T-helper 1 cell treated with Interleukin-12 subunit alpha and Interleukin-12 subunit beta and Interleukin-4 antibody, amounts not matched to agents 30 μg/mL and 1 μg/mL, for 36 hours (primary cell): ENCODE data around the gene IL17REL.

Source experiments
- H3K27ac Mint-ChIP-seq: one replicate; pipeline ENCODE4 v1.8.0; 2021; ENCODE audit warnings: mild to moderate bottlenecking, mixed read lengths
- H3K27me3 Mint-ChIP-seq: one replicate; pipeline ENCODE4 v1.8.0; 2021; ENCODE audit warnings: low read depth, mixed read lengths
- H3K36me3 Mint-ChIP-seq: one replicate; pipeline ENCODE4 v1.8.0; 2021; ENCODE audit warnings: low read depth, mixed read lengths
- H3K4me1 Mint-ChIP-seq: one replicate; pipeline ENCODE4 v1.8.0; 2021; ENCODE audit warnings: low read depth, mixed read lengths
- H3K4me3 Mint-ChIP-seq: one replicate; pipeline ENCODE4 v1.8.0; 2021; ENCODE audit warnings: mild to moderate bottlenecking, moderate library complexity, mixed read lengths
- H3K9me3 Mint-ChIP-seq: one replicate; pipeline ENCODE4 v1.8.0; 2021; ENCODE audit warnings: mixed read lengths

The IL17REL gene

DNA sequence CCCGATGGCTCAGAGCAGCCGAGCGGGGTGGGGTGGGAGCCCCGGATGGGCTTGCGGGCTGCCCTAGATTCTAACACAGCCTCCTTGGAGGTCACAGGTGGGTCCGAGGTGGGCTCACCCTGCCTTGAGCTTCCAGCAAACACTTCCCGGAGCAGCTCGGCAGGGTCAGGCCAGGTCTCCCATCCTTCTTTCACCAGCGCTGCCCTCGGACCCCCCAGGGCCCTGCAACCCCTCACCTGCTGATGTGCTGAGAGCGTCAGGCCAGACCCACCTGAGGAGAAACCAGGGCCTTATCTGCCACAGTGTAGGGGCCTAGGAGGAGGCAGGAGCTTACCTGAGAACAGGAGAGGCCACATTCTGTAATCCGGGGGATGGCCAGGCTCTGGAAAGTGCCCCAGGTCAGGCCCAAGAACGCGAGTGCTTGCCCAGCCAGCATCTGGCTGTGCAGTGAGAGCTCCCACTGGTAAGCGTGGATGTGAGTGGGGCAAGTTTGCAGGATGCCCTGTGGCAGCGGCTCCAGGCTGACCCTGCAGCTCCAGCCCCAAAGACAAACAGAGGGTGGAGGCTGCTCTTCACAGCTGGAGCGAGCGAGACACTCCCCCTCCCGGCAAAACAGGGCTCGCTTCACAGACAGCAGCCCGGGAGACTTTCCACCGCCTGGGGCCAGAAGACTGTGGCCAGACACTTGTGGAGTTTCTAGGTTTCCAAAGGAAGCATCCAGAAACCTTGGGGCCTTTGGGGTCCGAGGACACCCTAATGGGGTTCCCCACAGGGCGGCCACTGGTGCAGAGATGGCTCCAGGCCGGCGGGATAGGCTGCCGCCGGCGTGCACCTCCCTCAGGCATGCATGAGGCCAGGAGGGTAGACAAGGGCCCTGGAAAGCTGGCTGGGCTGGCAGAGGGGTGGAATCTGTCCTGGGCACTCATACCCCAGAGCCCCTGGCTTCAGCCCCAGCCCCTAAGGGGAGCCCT lies at the start of gene IL17REL:
TSS of gene IL17REL (minus strand) at position 555 of the 971 bp plus-strand sequence. CDS start at position 436, 119 bp downstream.
- Mint-ChIP-seq H3K4me1 (peaks cover 9% of the 10 kb centered on the region), H3K27ac (no peak within 1 kb of the TSS), H3K4me3 (peak within 1 kb of the TSS; percentile 48), H3K27me3 (peaks cover 15% of the 10 kb centered on the region), H3K36me3 (no peaks in the 10 kb centered on the region), H3K9me3 (no peaks in the 10 kb centered on the region)

DNA sequence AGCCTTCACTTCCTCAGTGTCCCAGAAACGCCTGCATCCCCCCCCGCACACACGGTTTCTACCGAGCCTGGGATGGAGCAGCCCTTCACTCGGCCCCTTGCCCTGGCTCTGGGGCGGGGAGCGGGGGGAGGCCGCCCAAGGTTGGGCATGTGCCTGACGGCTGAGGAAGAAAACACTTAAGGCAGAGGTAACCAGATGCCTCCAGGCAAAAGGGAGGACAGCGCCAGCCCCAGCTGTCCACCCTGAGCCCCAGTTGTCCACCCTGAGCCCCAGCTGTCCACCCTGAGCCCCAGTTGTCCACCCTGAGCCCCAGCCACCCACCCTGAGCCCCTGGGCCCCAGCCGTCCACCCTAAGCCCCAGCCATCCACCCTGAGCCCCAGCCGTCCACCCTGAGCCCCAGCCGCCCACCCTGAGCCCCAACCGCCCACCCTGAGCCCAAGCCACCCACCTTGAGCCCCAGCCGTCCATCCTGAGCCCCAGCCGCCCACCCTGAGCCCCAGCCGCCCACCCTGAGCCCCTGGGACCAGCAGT lies 49.3 kb upstream of the IL17REL start:
- no peaks in the 10 kb centered on the region for H3K36me3 Mint-ChIP-seq
- H3K27ac Mint-ChIP-seq, result no peak overlapping the region
- no peaks in the 10 kb centered on the region for H3K9me3 Mint-ChIP-seq
- H3K4me3 Mint-ChIP-seq, result no peak overlapping the region
- H3K27me3 Mint-ChIP-seq, result peaks cover 19% of the 10 kb centered on the region
- no peaks in the 10 kb centered on the region for H3K4me1 Mint-ChIP-seq

DNA sequence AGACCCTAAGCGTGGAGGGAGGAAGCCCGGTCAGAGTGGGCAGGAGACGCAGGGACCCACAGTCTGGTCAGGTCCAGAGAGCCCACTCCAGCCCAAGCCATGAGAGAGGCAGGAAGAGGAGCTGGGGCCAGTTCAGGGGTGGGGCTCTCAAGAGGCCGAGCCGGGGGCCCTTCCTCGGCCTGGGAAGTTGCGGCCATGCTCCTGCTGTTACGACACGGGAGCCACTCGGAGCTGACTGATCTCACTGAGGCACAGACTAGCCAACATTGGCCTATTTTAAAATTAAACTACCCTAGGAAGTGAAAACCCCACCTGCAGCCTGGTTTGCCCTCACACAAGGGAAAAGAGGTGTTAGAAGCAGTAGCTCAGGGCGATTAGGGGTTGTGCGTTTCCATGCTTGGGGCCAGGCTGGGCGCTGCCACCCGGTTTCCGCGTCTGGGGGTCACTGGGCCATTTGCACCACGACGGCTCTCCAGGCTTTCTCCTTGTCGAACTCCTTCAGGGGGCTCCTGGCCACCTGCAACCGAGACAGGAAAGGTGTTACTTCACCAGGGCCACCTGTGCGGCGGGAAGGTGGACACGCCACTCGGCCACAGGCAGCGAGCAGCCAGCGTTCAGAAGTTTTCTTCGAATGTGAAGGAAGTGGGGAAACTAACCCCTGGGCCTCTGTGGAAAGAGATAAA lies 48.7 kb upstream of the IL17REL start:
- peaks cover 25% of the 10 kb centered on the region for H3K27me3 Mint-ChIP-seq
- no peaks in the 10 kb centered on the region for H3K4me1 Mint-ChIP-seq
- no peaks in the 10 kb centered on the region for H3K36me3 Mint-ChIP-seq
- H3K4me3 Mint-ChIP-seq, result no peak overlapping the region
- H3K27ac Mint-ChIP-seq, result no peak overlapping the region
- H3K9me3 Mint-ChIP-seq, result no peaks in the 10 kb centered on the region

DNA sequence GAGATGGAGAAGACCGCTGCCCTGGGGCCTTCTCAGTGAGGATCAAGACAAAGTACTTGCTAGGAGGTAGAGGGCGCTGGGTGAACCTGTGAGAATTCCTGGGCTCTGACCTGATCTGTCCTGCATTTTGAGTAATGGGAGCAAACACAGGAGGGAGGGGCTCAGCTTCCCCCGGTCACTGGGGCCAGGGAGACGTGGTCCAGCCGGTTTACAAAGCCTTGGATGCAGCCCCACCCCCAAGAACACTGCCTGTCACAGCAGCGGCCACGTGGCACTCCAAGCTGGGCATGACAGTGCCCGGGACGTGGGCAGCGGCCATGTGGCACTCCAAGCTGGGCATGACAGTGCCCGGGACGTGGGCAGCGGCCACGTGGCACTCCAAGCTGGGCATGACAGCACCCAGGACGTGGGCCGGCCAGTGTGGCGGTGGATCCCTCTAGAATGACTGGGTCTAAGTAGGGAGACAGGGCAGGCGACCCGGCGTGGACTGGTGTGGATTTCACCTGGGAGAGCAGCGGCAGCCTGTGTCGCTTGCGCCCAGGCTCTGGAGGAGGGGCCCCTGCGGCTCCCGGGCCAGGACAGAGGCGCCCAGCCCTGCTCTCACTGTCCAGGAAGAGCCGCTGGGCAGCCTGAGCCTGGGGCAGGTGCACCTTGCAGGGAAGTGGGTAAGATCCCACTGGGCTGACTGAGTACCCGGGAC lies 48.0 kb upstream of the IL17REL start:
- H3K4me1 Mint-ChIP-seq, result no peaks in the 10 kb centered on the region
- no peaks in the 10 kb centered on the region for H3K9me3 Mint-ChIP-seq
- H3K27ac Mint-ChIP-seq, result no peak overlapping the region
- H3K36me3 Mint-ChIP-seq, result no peaks in the 10 kb centered on the region
- H3K4me3 Mint-ChIP-seq, result no peak overlapping the region
- peaks cover 31% of the 10 kb centered on the region for H3K27me3 Mint-ChIP-seq

DNA sequence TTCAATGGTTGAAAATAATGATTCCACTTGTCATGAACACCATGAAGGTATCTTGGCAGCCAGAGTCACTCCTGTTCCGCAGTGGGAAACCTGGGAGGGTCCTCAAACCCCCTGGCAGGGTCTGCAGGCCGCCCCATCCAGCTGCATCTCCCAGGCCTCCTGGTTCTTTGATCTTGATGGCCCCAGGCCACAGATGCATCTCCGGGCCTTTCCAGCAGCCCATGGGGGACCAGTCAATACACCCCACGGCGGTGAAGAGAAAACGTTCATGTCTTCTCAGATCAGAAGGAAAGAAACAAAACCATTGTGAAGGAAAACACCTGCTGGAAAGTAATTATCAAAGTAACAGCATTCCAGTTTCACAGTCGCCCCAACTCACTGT lies 47.3 kb upstream of the IL17REL start:
- Mint-ChIP-seq H3K4me1 (no peaks in the 10 kb centered on the region), H3K36me3 (no peaks in the 10 kb centered on the region), H3K4me3 (no peak overlapping the region), H3K27me3 (peaks cover 36% of the 10 kb centered on the region), H3K27ac (no peak overlapping the region), H3K9me3 (no peaks in the 10 kb centered on the region)

DNA sequence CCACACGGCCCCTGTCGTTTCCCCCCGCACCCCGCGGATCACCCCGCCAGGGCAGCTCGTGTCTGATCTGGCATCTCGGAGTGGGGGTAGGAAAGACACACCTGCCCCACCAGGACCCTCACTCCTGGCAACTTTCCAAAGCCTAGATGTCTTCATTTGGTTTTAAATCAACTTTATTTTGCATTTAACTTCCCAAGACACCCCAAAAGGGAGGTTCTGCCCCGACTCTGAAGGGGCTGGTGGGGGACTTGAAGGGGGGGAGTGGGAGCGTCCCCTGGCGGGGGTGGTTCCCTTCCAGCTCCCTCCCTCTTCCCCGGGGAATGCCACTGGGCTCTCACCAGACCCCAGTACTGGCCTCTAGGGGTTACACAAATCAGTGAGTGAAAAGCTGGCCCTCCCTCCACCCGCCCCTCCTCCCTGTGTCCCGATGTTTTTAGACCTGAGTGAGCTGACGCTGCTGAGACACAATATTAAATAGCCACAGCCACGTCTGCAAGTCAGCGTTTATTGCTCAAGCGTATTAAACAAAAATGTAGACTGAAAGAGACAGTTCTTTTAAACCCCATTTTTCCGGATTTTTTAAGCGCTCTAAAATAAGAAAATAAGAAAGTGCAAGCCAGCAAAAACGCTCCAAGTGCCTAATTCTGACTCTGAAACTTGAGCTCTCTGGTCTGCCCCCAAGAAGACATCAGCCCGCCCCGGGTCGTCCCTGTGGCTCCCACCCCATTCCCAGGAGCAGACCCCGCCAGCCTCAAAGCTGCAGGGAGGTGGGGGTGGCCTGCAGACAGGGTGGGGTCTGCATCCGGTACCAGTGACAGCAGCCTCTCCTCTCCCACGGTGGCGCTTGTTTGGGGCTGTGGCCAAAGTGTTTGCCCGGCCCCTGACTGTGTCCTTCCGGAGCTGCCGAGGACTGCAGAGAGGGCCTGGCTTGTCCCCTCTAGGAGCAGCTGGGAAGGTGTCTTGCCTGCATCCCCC lies 46.6 kb upstream of the IL17REL start:
- Mint-ChIP-seq H3K4me1 (no peaks in the 10 kb centered on the region), H3K27me3 (peaks cover 36% of the 10 kb centered on the region), H3K36me3 (no peaks in the 10 kb centered on the region), H3K4me3 (no peak overlapping the region), H3K9me3 (no peaks in the 10 kb centered on the region), H3K27ac (no peak overlapping the region)

DNA sequence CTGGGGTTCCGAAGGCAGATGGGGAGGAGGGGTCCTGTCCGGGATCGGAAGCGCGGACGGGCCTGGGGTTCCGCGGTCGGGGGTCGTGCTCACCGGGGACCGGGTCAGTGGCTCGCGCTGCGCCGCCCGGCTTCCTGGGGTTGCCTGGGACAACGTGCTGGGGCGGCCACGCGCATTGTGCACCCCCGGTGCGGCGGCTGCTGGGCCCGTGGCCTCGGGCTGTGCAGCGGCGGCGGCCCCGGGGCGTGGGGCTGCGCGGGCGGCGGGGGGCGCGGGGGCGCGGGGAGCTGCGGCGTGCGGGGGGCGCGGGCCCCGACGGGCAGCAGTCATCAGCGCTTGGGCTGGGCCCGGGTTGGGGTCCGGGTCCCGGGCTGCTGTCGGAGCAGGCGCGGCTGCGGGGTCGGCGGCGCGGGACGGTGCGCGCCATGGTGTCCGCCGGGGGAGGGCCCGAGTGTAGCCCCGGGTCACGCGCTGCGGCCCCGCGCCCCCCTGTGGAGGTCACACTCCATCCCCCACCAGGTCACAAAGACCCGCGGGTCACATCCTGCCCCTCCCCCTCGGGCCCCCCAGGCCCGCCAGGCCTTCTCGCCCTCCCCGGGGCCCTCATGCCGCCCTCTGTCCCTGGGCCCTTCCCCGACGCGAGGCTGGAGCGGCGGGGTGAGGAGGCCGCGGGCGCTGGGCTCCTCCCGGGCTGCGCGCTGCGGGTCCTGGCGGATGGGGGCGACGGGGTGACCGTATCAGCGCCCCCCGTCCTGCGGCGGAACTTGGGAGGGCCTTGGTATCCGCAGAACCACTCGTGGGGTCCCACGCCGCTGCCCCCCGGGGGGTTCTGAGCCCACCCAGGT lies 45.7 kb upstream of the IL17REL start, which contains the start of gene TTLL8:
TSS of gene TTLL8 (minus strand) at position 238 of the 845 bp plus-strand sequence.
- Mint-ChIP-seq H3K27ac (no peak within 1 kb of the TSS), H3K4me3 (no peak within 1 kb of the TSS)

DNA sequence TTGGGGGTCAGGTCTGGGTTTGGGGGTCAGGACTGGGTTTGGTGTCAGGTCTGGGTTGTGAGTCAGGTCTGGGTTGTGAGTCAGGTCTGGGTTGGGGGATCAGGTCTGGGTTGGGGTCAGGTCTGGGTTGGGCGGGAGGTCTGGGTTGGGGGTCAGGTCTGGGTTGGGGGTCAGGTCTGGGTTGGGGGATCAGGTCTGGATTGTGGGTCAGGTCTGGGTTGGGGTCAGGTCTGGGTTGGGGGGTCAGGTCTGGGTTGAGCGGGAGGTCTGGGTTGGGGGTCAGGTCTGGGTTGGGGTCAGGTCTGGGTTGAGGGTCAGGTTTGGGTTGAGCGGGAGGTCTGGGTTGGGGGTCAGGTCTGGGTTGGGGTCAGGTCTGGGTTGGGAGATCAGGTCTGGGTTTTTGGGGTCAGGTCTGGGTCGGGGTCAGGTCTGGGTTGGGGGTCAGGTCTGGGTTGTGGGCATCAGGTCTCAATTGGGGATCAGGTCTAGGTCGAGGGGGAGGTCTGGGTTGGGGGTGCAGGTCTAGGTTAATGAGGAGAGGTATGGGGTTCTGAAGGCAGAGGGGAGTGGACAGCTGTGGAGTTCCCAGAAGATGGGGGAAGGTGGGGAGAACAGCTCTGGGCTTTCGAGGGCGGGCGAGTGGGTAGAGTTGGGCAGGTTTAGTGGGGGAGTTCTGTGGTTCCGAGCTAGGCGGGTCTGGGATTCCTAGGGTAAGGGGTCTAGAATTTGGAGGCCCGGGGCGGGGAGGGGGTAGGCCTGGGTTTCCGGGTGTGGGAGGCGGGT lies 44.9 kb upstream of the IL17REL start:
- peaks cover 36% of the 10 kb centered on the region for H3K27me3 Mint-ChIP-seq
- peaks cover 13% of the 10 kb centered on the region for H3K9me3 Mint-ChIP-seq
- H3K4me1 Mint-ChIP-seq, result no peaks in the 10 kb centered on the region
- no peak overlapping the region for H3K4me3 Mint-ChIP-seq
- no peak overlapping the region for H3K27ac Mint-ChIP-seq
- no peaks in the 10 kb centered on the region for H3K36me3 Mint-ChIP-seq

More for the DNA sequence above, 45.7 kb upstream of the IL17REL start, which contains the start of gene TTLL8:
- Mint-ChIP-seq H3K27me3 (peaks cover 36% of the 10 kb centered on the region), H3K4me1 (no peaks in the 10 kb centered on the region), H3K36me3 (no peaks in the 10 kb centered on the region), H3K9me3 (peaks cover 8% of the 10 kb centered on the region)

DNA sequence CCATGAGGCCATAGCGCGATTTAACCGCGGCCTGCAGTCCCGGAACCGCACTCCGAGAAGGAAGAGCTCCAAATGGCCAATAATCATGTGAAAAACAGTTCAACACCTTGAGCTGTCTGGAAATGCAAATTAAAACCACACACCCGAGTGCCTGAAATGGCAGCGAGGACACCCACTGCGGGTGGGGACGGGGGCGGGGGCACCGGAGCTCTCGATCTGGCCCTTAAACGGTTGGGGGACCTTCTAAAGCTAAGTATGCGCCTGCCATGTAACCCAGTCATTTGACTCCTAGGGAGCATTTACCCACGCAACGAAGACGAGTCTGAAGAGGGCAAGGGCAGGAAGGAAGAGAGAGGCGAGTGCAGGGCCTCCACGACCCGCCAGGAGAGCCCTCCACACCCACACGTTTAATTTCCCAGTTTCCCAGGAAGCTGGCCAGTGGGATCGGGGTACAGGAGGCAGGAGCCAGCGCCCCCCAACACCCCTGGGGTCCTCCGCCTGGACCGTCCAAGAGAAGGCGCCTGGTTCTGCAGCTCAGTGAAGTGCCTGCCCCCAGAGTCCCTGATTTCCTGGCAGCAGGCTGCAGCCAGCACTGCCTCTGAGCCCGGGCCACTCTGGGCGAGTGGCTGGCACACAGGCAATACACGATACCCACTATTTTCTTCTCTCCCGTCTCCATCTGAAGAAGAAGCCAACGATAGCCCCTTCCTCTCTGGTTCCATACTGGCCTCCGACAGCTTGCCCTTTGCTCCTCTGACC lies 43.8 kb upstream of the IL17REL start:
- H3K36me3 Mint-ChIP-seq, result no peaks in the 10 kb centered on the region
- peaks cover 18% of the 10 kb centered on the region for H3K9me3 Mint-ChIP-seq
- no peaks in the 10 kb centered on the region for H3K4me1 Mint-ChIP-seq
- no peak overlapping the region for H3K4me3 Mint-ChIP-seq
- no peak overlapping the region for H3K27ac Mint-ChIP-seq
- peaks cover 40% of the 10 kb centered on the region for H3K27me3 Mint-ChIP-seq

DNA sequence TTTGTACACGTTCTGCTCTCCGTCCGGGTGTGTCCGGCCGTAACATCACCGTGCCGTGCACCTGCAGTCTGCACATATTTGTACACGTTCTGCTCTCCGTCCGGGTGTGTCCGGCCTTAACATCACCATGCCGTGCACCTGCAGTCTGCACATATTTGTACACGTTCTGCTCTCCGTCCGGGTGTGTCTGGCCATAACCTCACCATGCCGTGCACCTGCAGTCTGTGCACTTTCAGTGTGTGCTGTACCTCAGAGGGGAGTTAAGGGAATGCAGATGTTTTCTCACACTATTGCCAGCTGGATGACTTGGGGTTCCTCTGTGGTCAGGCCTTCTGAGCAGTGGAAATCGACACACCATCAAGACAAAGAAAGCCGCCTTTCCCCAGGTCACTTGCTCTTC lies 41.3 kb upstream of the IL17REL start:
- no peaks in the 10 kb centered on the region for H3K36me3 Mint-ChIP-seq
- peaks cover 18% of the 10 kb centered on the region for H3K9me3 Mint-ChIP-seq
- peaks cover 32% of the 10 kb centered on the region for H3K27me3 Mint-ChIP-seq
- H3K4me1 Mint-ChIP-seq, result no peaks in the 10 kb centered on the region
- no peak overlapping the region for H3K4me3 Mint-ChIP-seq
- no peak overlapping the region for H3K27ac Mint-ChIP-seq

DNA sequence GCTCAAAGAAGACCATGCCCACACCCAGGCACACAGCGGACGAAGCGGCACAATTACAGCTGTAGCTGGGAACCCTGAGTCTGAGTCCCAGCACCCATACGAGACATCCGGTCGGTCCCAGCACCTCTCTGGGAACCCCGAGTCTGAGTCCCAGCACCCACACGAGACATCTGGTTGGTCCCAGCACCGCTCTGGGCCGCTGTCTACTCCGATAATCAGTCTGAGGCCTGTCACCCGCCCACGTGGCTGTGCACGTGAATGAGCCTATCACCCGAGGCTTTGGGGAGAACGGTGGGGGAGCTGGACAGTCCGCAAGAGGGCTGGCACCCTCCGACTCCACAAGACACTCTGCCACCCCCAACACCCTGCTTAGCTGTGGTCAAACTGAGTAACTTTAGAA lies 39.4 kb upstream of the IL17REL start:
- Mint-ChIP-seq H3K9me3 (peaks cover 18% of the 10 kb centered on the region), H3K27ac (no peak overlapping the region), H3K27me3 (peaks cover 25% of the 10 kb centered on the region), H3K4me3 (no peak overlapping the region), H3K36me3 (no peaks in the 10 kb centered on the region), H3K4me1 (no peaks in the 10 kb centered on the region)
